Endothelial cell of hepatic sinusoid (primary cell): ENCODE data around the gene PPP1R37.

ENCODE experiments used
- in situ Hi-C: cut with HindIII; loops from 2 replicates; pipeline ENCODE4 v1.10.0; 2017; ENCODE audit warnings: low sequenced_read_pairs

Gene PPP1R37

GRCh38 chr19:45092747-45093678, at the start of gene PPP1R37:
TSS of gene PPP1R37 (plus strand) at chr19:45093179. CDS start at chr19:45093326, 147 bp downstream.
- in situ Hi-C loops: no loop called here

- in situ Hi-C loops: loop anchor here (10.0 to 25.0 kb wide), 2 partner anchors 91 kb away; partner anchors contain the start of gene CLPTM1
Measured at GRCh38 chr19:45045671-45046353, 47.2 kb upstream of the PPP1R37 start.

GRCh38 chr19:45046355-45046754, 46.6 kb upstream of the PPP1R37 start:
- in situ Hi-C loops: loop anchor here (10.0 to 25.0 kb wide), 2 partner anchors 91 to 92 kb away; partner anchors contain the start of gene CLPTM1

DNA sequence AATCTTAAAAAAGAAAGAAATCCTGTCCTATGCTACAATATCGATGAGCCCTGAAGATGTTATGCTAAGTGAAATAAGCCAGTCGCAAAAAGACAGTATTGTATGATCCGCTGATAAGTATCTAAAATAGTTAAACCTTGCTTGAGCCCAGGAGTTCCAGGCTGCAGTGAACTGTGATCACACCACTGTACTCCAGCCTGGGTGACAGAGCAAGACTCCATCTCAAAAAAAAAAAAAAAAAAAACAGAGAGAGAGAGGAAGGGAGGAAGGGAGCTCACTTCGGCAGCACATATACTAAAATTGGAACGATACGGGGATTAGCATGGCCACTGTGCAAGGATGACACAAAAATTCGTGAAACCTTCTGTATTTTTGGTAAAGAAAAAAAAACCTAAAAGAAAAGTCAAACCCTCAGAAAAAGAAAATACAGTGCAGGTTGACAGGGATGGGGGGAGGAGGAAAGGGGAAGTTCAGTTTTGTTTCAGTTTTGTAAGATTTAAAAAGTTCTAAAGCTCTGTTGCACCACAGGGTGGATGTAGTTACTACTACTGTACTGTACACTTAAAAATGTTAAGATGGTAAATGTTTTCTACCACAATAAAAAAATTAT, 45.7 kb upstream of the PPP1R37 start:
- in situ Hi-C loops: loop anchor here (10.0 to 25.0 kb wide), 2 partner anchors 90 to 92 kb away; partner anchors contain the start of gene CLPTM1

DNA sequence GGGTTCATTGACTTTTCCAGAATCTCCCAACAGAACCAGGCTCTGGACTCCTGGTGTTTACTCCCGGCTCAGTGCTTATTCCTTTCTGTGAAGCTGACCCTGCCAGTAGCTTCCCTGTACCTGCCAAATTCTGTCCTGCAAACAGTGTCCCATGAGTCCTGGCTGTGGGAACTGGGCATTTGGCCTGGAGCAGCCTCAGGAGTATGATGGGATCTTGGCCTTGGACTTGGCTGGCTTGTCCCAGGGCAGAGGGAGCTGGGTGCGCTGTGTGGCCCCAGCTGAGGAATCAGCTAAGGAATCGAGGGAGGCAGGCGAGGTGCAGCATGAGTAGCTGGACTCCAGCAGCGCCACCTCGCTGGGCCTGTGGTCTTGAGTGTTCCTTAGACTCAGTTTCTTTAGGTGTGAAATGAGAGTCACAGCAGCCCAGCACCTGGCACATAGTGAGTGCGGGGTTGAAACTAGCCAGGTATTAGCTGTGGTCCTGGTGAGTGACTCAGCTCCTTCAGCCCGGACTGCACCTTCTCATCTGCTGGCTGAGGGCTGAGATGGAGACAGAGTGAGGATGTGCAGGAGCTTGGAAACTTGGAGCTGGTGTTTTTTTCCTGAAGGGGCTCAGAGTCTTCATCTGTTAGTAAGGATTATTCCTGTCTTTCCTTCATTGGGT, 43.8 kb upstream of the PPP1R37 start:
- in situ Hi-C loops: loop anchor here (10.0 to 25.0 kb wide), 2 partner anchors 88 to 94 kb away; partner anchors contain the start of gene CLPTM1

DNA sequence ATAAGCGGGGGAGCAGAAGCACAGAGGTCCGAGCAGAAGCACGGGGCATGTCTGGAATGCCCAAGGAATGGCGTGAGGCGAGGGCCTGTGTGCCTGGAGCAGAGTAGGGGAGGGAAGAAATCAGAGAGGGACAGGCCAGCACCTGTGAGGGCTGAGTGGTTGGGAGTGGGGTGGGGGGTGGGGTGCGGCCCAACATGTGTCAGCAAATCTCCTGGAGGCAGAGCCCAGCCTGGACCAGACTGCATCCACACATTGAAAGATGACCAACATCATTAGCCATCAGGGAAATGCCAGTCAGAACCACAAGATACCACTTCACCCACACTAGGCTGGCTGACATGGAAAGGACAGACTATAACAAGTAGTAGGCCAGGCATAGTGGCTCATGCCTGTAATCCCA, 42.9 kb upstream of the PPP1R37 start:
- in situ Hi-C loops: no loop called here

GRCh38 chr19:45051929-45052579, 40.9 kb upstream of the PPP1R37 start:
- in situ Hi-C loops: no loop called here

GRCh38 chr19:45056831-45057230, 36.1 kb upstream of the PPP1R37 start:
- in situ Hi-C loops: no loop called here

DNA sequence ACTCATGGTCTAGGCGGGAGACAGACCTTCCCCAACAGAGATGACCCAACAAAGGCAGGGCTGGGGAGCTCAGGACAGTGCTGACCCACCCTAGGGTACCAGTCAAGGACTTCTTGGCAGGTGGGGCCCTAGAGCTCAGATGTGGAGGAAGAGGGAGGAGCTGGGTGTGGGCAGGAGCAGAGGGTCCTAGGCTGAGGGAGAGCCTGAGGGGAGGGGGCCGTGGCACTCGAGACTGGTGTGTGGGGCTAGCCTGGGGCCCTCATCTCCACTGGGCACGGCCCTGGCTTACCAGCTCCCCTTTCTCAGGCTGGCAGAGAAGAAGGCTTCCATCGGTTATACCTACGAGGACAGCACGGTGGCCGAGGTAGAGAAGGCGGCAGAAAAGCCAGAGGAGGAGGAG, 35.5 kb upstream of the PPP1R37 start:
- in situ Hi-C loops: no loop called here

DNA sequence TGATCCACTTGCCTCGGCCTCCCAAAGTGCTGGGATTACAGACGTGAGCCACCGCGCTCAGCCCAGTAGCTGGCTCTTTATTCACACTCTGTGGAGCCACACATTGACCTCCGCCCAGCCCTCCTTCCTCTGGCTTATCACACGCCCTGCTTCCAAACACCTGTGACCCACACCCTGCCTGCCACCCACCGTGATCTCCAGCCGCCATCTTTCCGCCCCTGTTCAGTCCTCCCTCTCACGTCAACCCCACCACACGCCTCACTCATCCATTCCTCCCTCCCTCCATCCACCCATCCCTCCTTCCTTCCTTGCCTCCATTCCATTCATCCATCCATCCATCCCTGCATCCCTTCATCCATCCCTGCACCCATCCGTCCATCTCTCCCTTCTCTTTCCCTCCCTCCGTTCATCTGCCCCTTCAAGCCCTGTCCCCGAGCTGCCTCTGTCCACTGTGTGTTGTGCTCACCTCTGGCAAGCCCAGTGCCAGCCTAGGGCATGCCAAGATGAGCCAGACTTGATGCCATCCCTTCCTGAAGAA, 34.3 kb upstream of the PPP1R37 start:
- in situ Hi-C loops: no loop called here

GRCh38 chr19:45059258-45059965, 33.6 kb upstream of the PPP1R37 start:
- in situ Hi-C loops: no loop called here

GRCh38 chr19:45061965-45062364, 31.0 kb upstream of the PPP1R37 start:
- in situ Hi-C loops: no loop called here

GRCh38 chr19:45063851-45064801, 28.9 kb upstream of the PPP1R37 start:
- in situ Hi-C loops: no loop called here

DNA sequence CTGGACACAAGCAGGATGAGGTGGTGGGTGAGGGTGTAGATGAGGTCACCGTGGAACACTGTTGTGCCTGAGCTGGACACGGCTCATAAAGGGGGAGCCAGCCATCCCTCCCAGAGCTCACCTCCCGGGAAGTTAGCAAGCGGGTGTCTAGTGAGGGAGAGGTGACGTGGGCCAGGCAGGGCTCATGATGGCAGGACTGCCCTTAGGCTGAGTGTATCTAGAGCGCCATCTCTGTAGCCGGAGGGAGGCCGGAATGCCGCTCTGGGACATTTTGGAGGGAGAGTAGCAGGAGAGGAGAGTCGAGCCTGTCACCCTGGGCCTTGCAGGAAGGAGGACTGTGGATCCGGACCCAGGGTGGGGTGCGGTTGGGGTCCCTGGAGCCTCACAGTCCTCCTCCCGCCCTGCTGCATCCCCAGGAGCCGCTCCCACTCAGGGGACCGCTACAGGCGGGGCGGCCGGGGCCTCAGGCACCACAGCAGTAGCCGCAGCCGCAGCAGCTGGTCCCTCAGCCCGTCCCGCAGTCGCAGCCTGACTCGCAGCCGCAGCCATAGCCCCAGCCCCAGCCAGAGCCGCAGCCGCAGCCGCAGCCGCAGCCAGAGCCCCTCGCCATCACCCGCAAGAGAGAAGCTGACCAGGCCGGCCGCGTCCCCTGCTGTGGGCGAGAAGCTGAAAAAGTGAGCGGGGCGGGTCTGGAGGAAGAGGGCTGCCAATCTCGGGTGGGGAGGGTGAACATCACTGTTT, 25.9 kb upstream of the PPP1R37 start:
- in situ Hi-C loops: no loop called here

DNA sequence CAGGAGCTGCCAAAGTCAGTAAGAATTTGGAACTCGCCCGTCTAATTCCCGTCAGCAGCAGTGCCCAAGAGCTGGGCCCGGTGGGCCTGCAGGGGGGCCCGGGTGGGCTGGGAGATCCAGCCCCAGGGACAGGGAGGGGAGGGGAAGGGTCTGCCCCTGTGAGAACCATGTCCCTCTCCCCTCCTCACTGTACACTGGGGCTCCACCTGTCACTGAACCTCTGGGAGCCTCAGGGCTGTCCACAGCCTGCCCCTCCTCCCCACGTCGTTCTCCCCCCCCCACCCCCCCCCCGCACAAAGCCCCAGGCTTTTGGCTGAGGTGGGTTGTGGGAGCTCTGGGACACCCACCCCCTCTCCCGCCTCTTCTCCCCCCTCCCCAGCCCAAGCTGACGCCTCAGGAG, 24.9 kb upstream of the PPP1R37 start:
- in situ Hi-C loops: no loop called here

- in situ Hi-C loops: no loop called here
Measured at GRCh38 chr19:45069056-45069455, 23.9 kb upstream of the PPP1R37 start.

GRCh38 chr19:45070214-45070613, 22.8 kb upstream of the PPP1R37 start:
- in situ Hi-C loops: no loop called here
